Neural progenitor cell (in vitro differentiated cells): ENCODE measurements around the gene TWNK. TPM values are rescaled to one million over a fixed set of nuclear protein-coding genes. Genes with fewer than 3 reads are reported as not detected.

Experiments used
- DNase-seq: peaks from one replicate; pipeline ENCODE4 v3.0.0-alpha.2; 2016; ENCODE audit warnings: low spot score
- H2AFZ ChIP-seq: fragments of 200-600 bp; sonication (generic); replicated peaks from 2 replicates; pipeline ENCODE4 v1.6.1; 2016; ENCODE audit warnings: antibody characterized with exemption
- H3F3A ChIP-seq: fragments of 200-600 bp; sonication (generic); 2 replicates; pipeline ENCODE4 v1.6.1; 2016; ENCODE audit warnings: antibody characterized with exemption, low read depth
- H3K27ac ChIP-seq: fragments of 200-600 bp; sonication (generic); 2 replicates; pipeline ENCODE4 v1.5.1; 2016; ENCODE audit warnings: mild to moderate bottlenecking
- H3K27me3 ChIP-seq: fragments of 200-600 bp; sonication (generic); 2 replicates; pipeline ENCODE4 v1.6.1; 2016; ENCODE audit warnings: mild to moderate bottlenecking, moderate library complexity
- H3K36me3 ChIP-seq: fragments of 200-600 bp; sonication (generic); 2 replicates; pipeline ENCODE4 v1.5.1; 2016
- H3K4me1 ChIP-seq: fragments of 200-600 bp; sonication (generic); 2 replicates; pipeline ENCODE4 v1.6.1; 2016; ENCODE audit warnings: mixed run types
- H3K4me2 ChIP-seq: fragments of 200-600 bp; sonication (generic); 2 replicates; pipeline ENCODE4 v1.6.1; 2016
- H3K4me3 ChIP-seq: fragments of 200-600 bp; sonication (generic); 2 replicates; pipeline ENCODE4 v1.5.1; 2016
- H3K79me2 ChIP-seq: fragments of 200-600 bp; sonication (generic); 2 replicates; pipeline ENCODE4 v1.6.1; 2016; ENCODE audit warnings: low read depth
- H3K9ac ChIP-seq: fragments of 200-600 bp; sonication (generic); 2 replicates; pipeline ENCODE4 v1.6.1; 2016
- H3K9me3 ChIP-seq: fragments of 200-600 bp; sonication (generic); 2 replicates; pipeline ENCODE4 v1.5.1; 2016; ENCODE audit warnings: low read depth
- H4K20me1 ChIP-seq: fragments of 200-600 bp; sonication (generic); 2 replicates; pipeline ENCODE4 v1.6.1; 2016; ENCODE audit warnings: low read depth
- H3K27ac Mint-ChIP-seq: 3 replicates; pipeline ENCODE4 v1.8.0; 2021; ENCODE audit warnings: mixed read lengths
- H3K27me3 Mint-ChIP-seq: 2 replicates; pipeline ENCODE4 v1.8.0; 2022; ENCODE audit warnings: low read depth, mild to moderate bottlenecking, inconsistent platforms, moderate library complexity, mixed read lengths; ENCODE audit not compliant: insufficient read depth
- H3K36me3 Mint-ChIP-seq: 3 replicates; pipeline ENCODE4 v1.8.0; 2021; ENCODE audit warnings: mixed read lengths
- H3K4me1 Mint-ChIP-seq: 3 replicates; pipeline ENCODE4 v1.8.0; 2021; ENCODE audit warnings: mixed read lengths
- H3K4me3 Mint-ChIP-seq: 3 replicates; pipeline ENCODE4 v1.8.0; 2021; ENCODE audit warnings: mild to moderate bottlenecking, moderate library complexity, mixed read lengths
- H3K9me3 Mint-ChIP-seq: 3 replicates; pipeline ENCODE4 v1.8.0; 2020; ENCODE audit warnings: mixed read lengths
- CTCF ChIP-seq: fragments of 200-600 bp; sonication (generic); IDR thresholded peaks from 2 replicates; pipeline ENCODE4 v1.5.1; 2017; ENCODE audit warnings: antibody characterized with exemption, mild to moderate bottlenecking
- EZH2 ChIP-seq: fragments of 200-600 bp; sonication (generic); IDR thresholded peaks from 2 replicates; pipeline ENCODE4 v1.6.1; 2017; ENCODE audit warnings: antibody characterized with exemption, mild to moderate bottlenecking, moderate library complexity
- EZH2phosphoT487 ChIP-seq: fragments of 200-600 bp; sonication (generic); IDR thresholded peaks from 2 replicates; pipeline ENCODE4 v1.6.1; 2017; ENCODE audit warnings: antibody characterized with exemption
- total RNA-seq: library from RNA; depleted of rRNA; stranded (reverse); fragments of >200 nt; gene quantifications from 2 replicates; pipeline ENCODE4 v1.2.3, GENCODE V29; 2015; ENCODE audit warnings: low replicate concordance

TWNK gene
- total RNA-seq, 1 donor from 2014 or later = 6.4 TPM

- H4K20me1 ChIP-seq = no peaks in the 10 kb centered on the region
- H3K27ac Mint-ChIP-seq = no peak overlapping the region
- no peaks in the 10 kb centered on the region for H3K9me3 Mint-ChIP-seq
- H3K4me1 ChIP-seq = no peaks in the 10 kb centered on the region
- no peak overlapping the region for H3K9ac ChIP-seq
- H2AFZ ChIP-seq = no peak overlapping the region
- H3K4me3 ChIP-seq = no peak overlapping the region
- no peak overlapping the region for H3K4me2 ChIP-seq
- H3F3A ChIP-seq = peaks cover 5% of the 10 kb centered on the region
- no peak overlapping the region for H3K4me3 Mint-ChIP-seq
- no peaks in the 10 kb centered on the region for H3K79me2 ChIP-seq
- no peaks in the 10 kb centered on the region for H3K27me3 Mint-ChIP-seq
- H3K27ac ChIP-seq = no peak overlapping the region
- TF ChIP-seq EZH2phosphoT487 = no peak
- no peak for TF ChIP-seq CTCF
- no peak for TF ChIP-seq EZH2
- peaks cover 25% of the 10 kb centered on the region for H3K36me3 Mint-ChIP-seq
- DNase-seq = no peak
- no peaks in the 10 kb centered on the region for H3K9me3 ChIP-seq
- H3K36me3 ChIP-seq = peaks cover 23% of the 10 kb centered on the region
- no peaks in the 10 kb centered on the region for H3K4me1 Mint-ChIP-seq
- H3K27me3 ChIP-seq = no peaks in the 10 kb centered on the region
Measured at GRCh38 chr10:100943508-100943907, 43.8 kb upstream of the TWNK start.

GRCh38 chr10:100945754-100946153 is 41.6 kb upstream of the TWNK start:
- Mint-ChIP-seq H3K4me1 (no peaks in the 10 kb centered on the region), H3K27ac (no peak overlapping the region), H3K27me3 (no peaks in the 10 kb centered on the region), H3K36me3 (peaks cover 20% of the 10 kb centered on the region), H3K4me3 (no peak overlapping the region), H3K9me3 (no peaks in the 10 kb centered on the region)
- H2AFZ ChIP-seq = no peak overlapping the region
- H3K9ac ChIP-seq = no peak overlapping the region
- H3K4me1 ChIP-seq = no peaks in the 10 kb centered on the region
- peaks cover 5% of the 10 kb centered on the region for H3F3A ChIP-seq
- H3K4me3 ChIP-seq = no peak overlapping the region
- H3K27ac ChIP-seq = no peak overlapping the region
- H3K9me3 ChIP-seq = no peaks in the 10 kb centered on the region
- peaks cover 18% of the 10 kb centered on the region for H3K36me3 ChIP-seq
- H3K4me2 ChIP-seq = no peak overlapping the region
- TF ChIP-seq EZH2phosphoT487 (no peak), CTCF (no peak), EZH2 (no peak)
- H4K20me1 ChIP-seq = no peaks in the 10 kb centered on the region
- DNase-seq = no peak
- H3K27me3 ChIP-seq = no peaks in the 10 kb centered on the region
- H3K79me2 ChIP-seq = no peaks in the 10 kb centered on the region

- H3K27me3 Mint-ChIP-seq = no peaks in the 10 kb centered on the region
- no peak overlapping the region for H3K9ac ChIP-seq
- no peak overlapping the region for H2AFZ ChIP-seq
- TF ChIP-seq CTCF (no peak), EZH2 (no peak), EZH2phosphoT487 (no peak)
- no peak overlapping the region for H3K4me3 ChIP-seq
- no peaks in the 10 kb centered on the region for H3K4me1 ChIP-seq
- peaks cover 11% of the 10 kb centered on the region for H3K36me3 Mint-ChIP-seq
- H3K9me3 ChIP-seq = no peaks in the 10 kb centered on the region
- no peak overlapping the region for H3K4me2 ChIP-seq
- no peaks in the 10 kb centered on the region for H4K20me1 ChIP-seq
- H3K9me3 Mint-ChIP-seq = no peaks in the 10 kb centered on the region
- peaks cover 10% of the 10 kb centered on the region for H3K36me3 ChIP-seq
- H3K4me3 Mint-ChIP-seq = no peak overlapping the region
- no peak overlapping the region for H3K27ac ChIP-seq
- no peaks in the 10 kb centered on the region for H3K27me3 ChIP-seq
- no peaks in the 10 kb centered on the region for H3K79me2 ChIP-seq
- H3K27ac Mint-ChIP-seq = no peak overlapping the region
- DNase-seq = no peak
- no peaks in the 10 kb centered on the region for H3K4me1 Mint-ChIP-seq
- H3F3A ChIP-seq = no peaks in the 10 kb centered on the region
Measured at GRCh38 chr10:100948916-100949315, 38.4 kb upstream of the TWNK start.

- Histone ChIP-seq H3K79me2 (no peaks in the 10 kb centered on the region), H3K9me3 (no peaks in the 10 kb centered on the region), H3K27ac (no peak overlapping the region), H3K4me2 (no peak overlapping the region), H4K20me1 (no peaks in the 10 kb centered on the region), H3K4me3 (no peak overlapping the region), H3K36me3 (peaks cover 20% of the 10 kb centered on the region), H2AFZ (no peak overlapping the region), H3F3A (peaks cover 10% of the 10 kb centered on the region), H3K4me1 (no peaks in the 10 kb centered on the region), H3K9ac (no peak overlapping the region), H3K27me3 (no peaks in the 10 kb centered on the region)
- H3K4me3 Mint-ChIP-seq = no peak overlapping the region
- H3K36me3 Mint-ChIP-seq = peaks cover 23% of the 10 kb centered on the region
- H3K27ac Mint-ChIP-seq = no peak overlapping the region
- no peaks in the 10 kb centered on the region for H3K9me3 Mint-ChIP-seq
- H3K4me1 Mint-ChIP-seq = no peaks in the 10 kb centered on the region
- no peak for DNase-seq
- no peaks in the 10 kb centered on the region for H3K27me3 Mint-ChIP-seq
- no peak for TF ChIP-seq EZH2phosphoT487
- no peak for TF ChIP-seq EZH2
- no peak for TF ChIP-seq CTCF
Measured at GRCh38 chr10:100960251-100960650, 27.1 kb upstream of the TWNK start.
